HepG2 (cell line): ENCODE results near the gene AAR2. TPM values are rescaled to one million over a fixed set of nuclear protein-coding genes. Genes with fewer than 3 reads are reported as not detected.

ENCODE experiments used
- ASH2L ChIP-seq: fragments of 300-600, 200-600 bp; sonication (generic); IDR thresholded peaks from 2 replicates; pipeline ENCODE4 v1.7.0; 2017; ENCODE audit warnings: low read depth, mild to moderate bottlenecking, moderate library complexity, mixed read lengths, low read length; ENCODE audit not compliant: insufficient read length
- JUN ChIP-seq: sonication (generic); formaldehyde crosslinking; IDR thresholded peaks from 2 replicates; pipeline ENCODE4 v1.4.0; 2020; ENCODE audit warnings: mild to moderate bottlenecking, missing genetic modification reagents
- LCORL ChIP-seq, 2 experiments: fragments of 450-650 bp in 1 of 2; sonication (generic) in 1 of 2; formaldehyde crosslinking in 1 of 2; IDR thresholded peaks; 2 replicates each; pipeline versions ENCODE4 v1.5.0 to v1.6.1; 2017 to 2020; ENCODE audit warnings: antibody characterized with exemption in 1 of 2, missing genetic modification reagents in 1 of 2
- MAFK ChIP-seq, 2 experiments: IDR thresholded peaks in 1 of 2; conservative IDR thresholded peaks in 1 of 2; 2 replicates each; pipeline ENCODE4 v1.6.1; 2011; ENCODE audit warnings: improper control_type of control experiment in 2 of 2, low read length in 2 of 2
- RBAK ChIP-seq: sonication (generic); formaldehyde crosslinking; IDR thresholded peaks from 2 replicates; pipeline ENCODE4 v1.5.1; 2020; ENCODE audit warnings: mild to moderate bottlenecking, missing genetic modification reagents
- SALL2 ChIP-seq: sonication (generic); formaldehyde crosslinking; IDR thresholded peaks from 2 replicates; pipeline ENCODE4 v1.8.1; 2023; ENCODE audit warnings: mild to moderate bottlenecking, missing genetic modification reagents, inconsistent platforms
- ZNF781 ChIP-seq: sonication (generic); formaldehyde crosslinking; IDR thresholded peaks from 2 replicates; pipeline ENCODE4 v1.5.1; 2020; ENCODE audit warnings: borderline replicate concordance, mild to moderate bottlenecking, missing genetic modification reagents; ENCODE audit errors: not compliant biosample characterization
- ZSCAN25 ChIP-seq: sonication (generic); formaldehyde crosslinking; IDR thresholded peaks from 2 replicates; pipeline ENCODE4 v1.8.0; 2022; ENCODE audit warnings: mild to moderate bottlenecking, missing genetic modification reagents
- polyA plus RNA-seq, 8 experiments: library from polyadenylated mRNA; depleted of rRNA in 3 of 8; stranded (reverse) in 7 of 8; unstranded in 1 of 8; fragments of >200 nt; fragmentation: Illumina TruSeq in 4 of 8; extraction: Trizol in 4 of 8; gene quantifications; 2 replicates each; pipeline versions ENCODE4 v1.2.1 to v1.2.3, GENCODE V29; 2011 to 2016; ENCODE audit warnings: low read depth in 4 of 8, missing spikeins in 1 of 8, mixed read lengths in 1 of 8; ENCODE audit not compliant: insufficient read depth in 1 of 8
- total RNA-seq, 5 experiments: library from RNA; depleted of rRNA; stranded (reverse); fragments of >200 nt; fragmentation: Illumina TruSeq; extraction: Trizol; gene quantifications; 2 replicates each; pipeline ENCODE4 v1.2.3, GENCODE V29; 2016; ENCODE audit warnings: low read depth in 1 of 5
- TF ChIP-seq, protein P1 (sequence below): sonication (generic); formaldehyde crosslinking; IDR thresholded peaks from 2 replicates; pipeline ENCODE4 v1.4.0; 2020; ENCODE audit warnings: low read depth, missing genetic modification reagents
- TF ChIP-seq, protein P2 (sequence below): sonication (generic); formaldehyde crosslinking; IDR thresholded peaks from 2 replicates; pipeline ENCODE4 v1.4.0; 2020; ENCODE audit warnings: missing genetic modification reagents
- TF ChIP-seq, protein P3 (sequence below): sonication (generic); formaldehyde crosslinking; IDR thresholded peaks from 2 replicates; pipeline ENCODE4 v1.4.0; 2020; ENCODE audit warnings: mild to moderate bottlenecking, missing genetic modification reagents
- TF ChIP-seq, protein P4 (sequence below): sonication (generic); formaldehyde crosslinking; IDR thresholded peaks from 2 replicates; pipeline ENCODE4 v1.4.0; 2020; ENCODE audit warnings: mild to moderate bottlenecking, low read depth, missing genetic modification reagents
- TF ChIP-seq, protein P5 (sequence below): sonication (generic); formaldehyde crosslinking; IDR thresholded peaks from 2 replicates; pipeline ENCODE4 v1.4.0; 2020; ENCODE audit warnings: missing genetic modification reagents, mild to moderate bottlenecking, borderline replicate concordance
- TF ChIP-seq, protein P6 (sequence below): sonication (generic); formaldehyde crosslinking; IDR thresholded peaks from 2 replicates; pipeline ENCODE4 v1.4.0; 2020; ENCODE audit warnings: missing genetic modification reagents

Gene AAR2
- total and polyA plus RNA-seq, 2 of the 13 experiments (the other 11 are each of a cell fraction or from before 2014, with no cell fraction given): 45.2 to 46.2 TPM

DNA sequence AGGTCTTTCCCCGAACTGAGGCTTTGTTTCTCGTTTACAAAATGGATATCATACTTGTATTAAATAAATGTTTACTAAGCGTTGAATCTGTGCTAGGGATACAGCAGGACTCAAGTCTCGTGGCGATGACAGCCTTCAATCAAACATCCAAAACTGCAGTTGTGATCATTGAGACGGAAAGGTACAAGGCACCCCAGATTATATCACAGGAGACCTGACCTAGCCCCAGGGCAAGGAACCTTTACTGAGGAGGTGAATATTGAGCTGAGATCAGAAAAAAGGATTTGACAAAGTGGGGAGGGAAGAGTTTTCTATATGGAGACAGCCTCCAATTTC, 476 bp downstream of the AAR2 start (continued):
- TF ChIP-seq, protein P1, sequence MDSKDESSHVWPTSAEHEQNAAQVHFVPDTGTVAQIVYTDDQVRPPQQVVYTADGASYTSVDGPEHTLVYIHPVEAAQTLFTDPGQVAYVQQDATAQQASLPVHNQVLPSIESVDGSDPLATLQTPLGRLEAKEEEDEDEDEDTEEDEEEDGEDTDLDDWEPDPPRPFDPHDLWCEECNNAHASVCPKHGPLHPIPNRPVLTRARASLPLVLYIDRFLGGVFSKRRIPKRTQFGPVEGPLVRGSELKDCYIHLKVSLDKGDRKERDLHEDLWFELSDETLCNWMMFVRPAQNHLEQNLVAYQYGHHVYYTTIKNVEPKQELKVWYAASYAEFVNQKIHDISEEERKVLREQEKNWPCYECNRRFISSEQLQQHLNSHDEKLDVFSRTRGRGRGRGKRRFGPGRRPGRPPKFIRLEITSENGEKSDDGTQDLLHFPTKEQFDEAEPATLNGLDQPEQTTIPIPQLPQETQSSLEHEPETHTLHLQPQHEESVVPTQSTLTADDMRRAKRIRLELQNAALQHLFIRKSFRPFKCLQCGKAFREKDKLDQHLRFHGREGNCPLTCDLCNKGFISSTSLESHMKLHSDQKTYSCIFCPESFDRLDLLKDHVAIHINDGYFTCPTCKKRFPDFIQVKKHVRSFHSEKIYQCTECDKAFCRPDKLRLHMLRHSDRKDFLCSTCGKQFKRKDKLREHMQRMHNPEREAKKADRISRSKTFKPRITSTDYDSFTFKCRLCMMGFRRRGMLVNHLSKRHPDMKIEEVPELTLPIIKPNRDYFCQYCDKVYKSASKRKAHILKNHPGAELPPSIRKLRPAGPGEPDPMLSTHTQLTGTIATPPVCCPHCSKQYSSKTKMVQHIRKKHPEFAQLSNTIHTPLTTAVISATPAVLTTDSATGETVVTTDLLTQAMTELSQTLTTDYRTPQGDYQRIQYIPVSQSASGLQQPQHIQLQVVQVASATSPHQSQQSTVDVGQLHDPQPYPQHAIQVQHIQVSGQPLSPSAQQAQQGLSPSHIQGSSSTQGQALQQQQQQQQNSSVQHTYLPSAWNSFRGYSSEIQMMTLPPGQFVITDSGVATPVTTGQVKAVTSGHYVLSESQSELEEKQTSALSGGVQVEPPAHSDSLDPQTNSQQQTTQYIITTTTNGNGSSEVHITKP (CRISPR knock-in tag): no peak
- TF ChIP-seq, protein P2, sequence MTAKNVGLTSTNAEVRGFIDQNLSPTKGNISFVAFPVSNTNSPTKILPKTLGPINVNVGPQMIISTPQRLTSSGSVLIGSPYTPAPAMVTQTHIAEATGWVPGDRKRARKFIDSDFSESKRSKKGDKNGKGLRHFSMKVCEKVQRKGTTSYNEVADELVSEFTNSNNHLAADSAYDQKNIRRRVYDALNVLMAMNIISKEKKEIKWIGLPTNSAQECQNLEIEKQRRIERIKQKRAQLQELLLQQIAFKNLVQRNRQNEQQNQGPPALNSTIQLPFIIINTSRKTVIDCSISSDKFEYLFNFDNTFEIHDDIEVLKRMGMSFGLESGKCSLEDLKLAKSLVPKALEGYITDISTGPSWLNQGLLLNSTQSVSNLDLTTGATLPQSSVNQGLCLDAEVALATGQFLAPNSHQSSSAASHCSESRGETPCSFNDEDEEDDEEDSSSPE (CRISPR knock-in tag): no peak
- TF ChIP-seq, protein P3, sequence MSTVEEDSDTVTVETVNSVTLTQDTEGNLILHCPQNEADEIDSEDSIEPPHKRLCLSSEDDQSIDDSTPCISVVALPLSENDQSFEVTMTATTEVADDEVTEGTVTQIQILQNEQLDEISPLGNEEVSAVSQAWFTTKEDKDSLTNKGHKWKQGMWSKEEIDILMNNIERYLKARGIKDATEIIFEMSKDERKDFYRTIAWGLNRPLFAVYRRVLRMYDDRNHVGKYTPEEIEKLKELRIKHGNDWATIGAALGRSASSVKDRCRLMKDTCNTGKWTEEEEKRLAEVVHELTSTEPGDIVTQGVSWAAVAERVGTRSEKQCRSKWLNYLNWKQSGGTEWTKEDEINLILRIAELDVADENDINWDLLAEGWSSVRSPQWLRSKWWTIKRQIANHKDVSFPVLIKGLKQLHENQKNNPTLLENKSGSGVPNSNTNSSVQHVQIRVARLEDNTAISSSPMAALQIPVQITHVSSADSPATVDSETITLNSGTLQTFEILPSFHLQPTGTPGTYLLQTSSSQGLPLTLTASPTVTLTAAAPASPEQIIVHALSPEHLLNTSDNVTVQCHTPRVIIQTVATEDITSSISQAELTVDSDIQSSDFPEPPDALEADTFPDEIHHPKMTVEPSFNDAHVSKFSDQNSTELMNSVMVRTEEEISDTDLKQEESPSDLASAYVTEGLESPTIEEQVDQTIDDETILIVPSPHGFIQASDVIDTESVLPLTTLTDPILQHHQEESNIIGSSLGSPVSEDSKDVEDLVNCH (CRISPR knock-in tag): no peak
- 0 out of 2 replicates have a peak, but pooled peaks have one; percentile 1 for TF ChIP-seq RBAK
- TF ChIP-seq, protein P4, sequence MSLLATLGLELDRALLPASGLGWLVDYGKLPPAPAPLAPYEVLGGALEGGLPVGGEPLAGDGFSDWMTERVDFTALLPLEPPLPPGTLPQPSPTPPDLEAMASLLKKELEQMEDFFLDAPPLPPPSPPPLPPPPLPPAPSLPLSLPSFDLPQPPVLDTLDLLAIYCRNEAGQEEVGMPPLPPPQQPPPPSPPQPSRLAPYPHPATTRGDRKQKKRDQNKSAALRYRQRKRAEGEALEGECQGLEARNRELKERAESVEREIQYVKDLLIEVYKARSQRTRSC (CRISPR knock-in tag): no peak
- TF ChIP-seq LCORL (IDR thresholded peaks at IDR 0.05): no peak
- TF ChIP-seq LCORL (CRISPR knock-in tag; IDR thresholded peaks at IDR 0.05): no peak
- no peak for TF ChIP-seq MAFK (conservative IDR thresholded peaks at IDR 0.05 in 1 of 2, IDR thresholded peaks at IDR 0.05 in 1 of 2; ENCODE audit: low read length in 2 of 2)
- TF ChIP-seq SALL2: no peak
- TF ChIP-seq, protein P5, sequence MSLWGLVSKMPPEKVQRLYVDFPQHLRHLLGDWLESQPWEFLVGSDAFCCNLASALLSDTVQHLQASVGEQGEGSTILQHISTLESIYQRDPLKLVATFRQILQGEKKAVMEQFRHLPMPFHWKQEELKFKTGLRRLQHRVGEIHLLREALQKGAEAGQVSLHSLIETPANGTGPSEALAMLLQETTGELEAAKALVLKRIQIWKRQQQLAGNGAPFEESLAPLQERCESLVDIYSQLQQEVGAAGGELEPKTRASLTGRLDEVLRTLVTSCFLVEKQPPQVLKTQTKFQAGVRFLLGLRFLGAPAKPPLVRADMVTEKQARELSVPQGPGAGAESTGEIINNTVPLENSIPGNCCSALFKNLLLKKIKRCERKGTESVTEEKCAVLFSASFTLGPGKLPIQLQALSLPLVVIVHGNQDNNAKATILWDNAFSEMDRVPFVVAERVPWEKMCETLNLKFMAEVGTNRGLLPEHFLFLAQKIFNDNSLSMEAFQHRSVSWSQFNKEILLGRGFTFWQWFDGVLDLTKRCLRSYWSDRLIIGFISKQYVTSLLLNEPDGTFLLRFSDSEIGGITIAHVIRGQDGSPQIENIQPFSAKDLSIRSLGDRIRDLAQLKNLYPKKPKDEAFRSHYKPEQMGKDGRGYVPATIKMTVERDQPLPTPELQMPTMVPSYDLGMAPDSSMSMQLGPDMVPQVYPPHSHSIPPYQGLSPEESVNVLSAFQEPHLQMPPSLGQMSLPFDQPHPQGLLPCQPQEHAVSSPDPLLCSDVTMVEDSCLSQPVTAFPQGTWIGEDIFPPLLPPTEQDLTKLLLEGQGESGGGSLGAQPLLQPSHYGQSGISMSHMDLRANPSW (CRISPR knock-in tag): 0 out of 2 replicates have a peak, but pooled peaks have one; percentile 6
- no peak for TF ChIP-seq JUN (CRISPR knock-in tag)
- peak; percentile 2 for TF ChIP-seq ZNF781
- 0 out of 2 replicates have a peak, but pooled peaks have one; percentile 3 for TF ChIP-seq ZSCAN25 (CRISPR knock-in tag)
- TF ChIP-seq ASH2L: peak; percentile 0
- TF ChIP-seq, protein P6, sequence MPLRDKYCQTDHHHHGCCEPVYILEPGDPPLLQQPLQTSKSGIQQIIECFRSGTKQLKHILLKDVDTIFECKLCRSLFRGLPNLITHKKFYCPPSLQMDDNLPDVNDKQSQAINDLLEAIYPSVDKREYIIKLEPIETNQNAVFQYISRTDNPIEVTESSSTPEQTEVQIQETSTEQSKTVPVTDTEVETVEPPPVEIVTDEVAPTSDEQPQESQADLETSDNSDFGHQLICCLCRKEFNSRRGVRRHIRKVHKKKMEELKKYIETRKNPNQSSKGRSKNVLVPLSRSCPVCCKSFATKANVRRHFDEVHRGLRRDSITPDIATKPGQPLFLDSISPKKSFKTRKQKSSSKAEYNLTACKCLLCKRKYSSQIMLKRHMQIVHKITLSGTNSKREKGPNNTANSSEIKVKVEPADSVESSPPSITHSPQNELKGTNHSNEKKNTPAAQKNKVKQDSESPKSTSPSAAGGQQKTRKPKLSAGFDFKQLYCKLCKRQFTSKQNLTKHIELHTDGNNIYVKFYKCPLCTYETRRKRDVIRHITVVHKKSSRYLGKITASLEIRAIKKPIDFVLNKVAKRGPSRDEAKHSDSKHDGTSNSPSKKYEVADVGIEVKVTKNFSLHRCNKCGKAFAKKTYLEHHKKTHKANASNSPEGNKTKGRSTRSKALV (CRISPR knock-in tag): no peak
